Caco-2 (cell line): ENCODE data around the gene KCNJ3. TPM values are rescaled to one million over a fixed set of nuclear protein-coding genes. Genes with fewer than 3 reads are reported as not detected.

Source experiments
- Bru-seq: library from RNA; stranded (reverse); fragments of 400-500 nt; gene quantifications from one replicate; lab custom pipeline; 2021; lab: Mats Ljungman, UMichigan
- BruChase-seq, 2 experiments: library from RNA; stranded (reverse); fragments of 400-500 nt; gene quantifications; one replicate each; lab custom pipeline; 2021; lab: Mats Ljungman, UMichigan
- BruUV-seq: library from RNA; stranded (reverse); fragments of 400-500 nt; replicated peaks from 2 replicates; lab custom pipeline; 2021; lab: Mats Ljungman, UMichigan
- CTCF ChIA-PET: fragments of 300-600 bp; sonication (Branson Sonifier 250); formaldehyde crosslinking; loops from one replicate; lab custom pipeline; 2022; ENCODE audit warnings: antibody characterized with exemption; lab: Charles Lee
- POLR2A ChIA-PET: fragments of 300-600 bp; sonication (Branson Sonifier 250); formaldehyde crosslinking; loops from one replicate; lab custom pipeline; 2022; ENCODE audit warnings: antibody characterized with exemption; lab: Charles Lee
- DNase-seq, 2 experiments: peaks; one replicate each; pipeline versions ENCODE4 v3.0.0 to v3.0.0-alpha.2; 2020 to 2022
- H3K27me3 ChIP-seq: replicated peaks from 2 replicates; pipeline ENCODE4 v1.6.0; 2011; ENCODE audit warnings: low read length; ENCODE audit not compliant: control insufficient read depth, insufficient read depth
- H3K36me3 ChIP-seq: 2 replicates; pipeline ENCODE4 v1.5.1; 2011; ENCODE audit warnings: low read length; ENCODE audit not compliant: control insufficient read depth, insufficient read depth
- H3K4me1 ChIP-seq: fragments of 250-450 bp; sonication (Bioruptor Pico); 2 replicates; pipeline ENCODE4 v1.5.1; 2020; ENCODE audit warnings: mild to moderate bottlenecking
- H3K4me3 ChIP-seq: 2 replicates; pipeline ENCODE4 v1.5.1; 2011; ENCODE audit warnings: low read depth, mild to moderate bottlenecking, control low read depth, low read length
- H3K9me3 ChIP-seq: fragments of 250-450 bp; sonication (Bioruptor Pico); 2 replicates; pipeline ENCODE4 v1.5.1; 2020; ENCODE audit warnings: mild to moderate bottlenecking, moderate library complexity
- H3K27ac Mint-ChIP-seq: one replicate; pipeline ENCODE4 v1.8.0; 2022; ENCODE audit warnings: mixed read lengths; ENCODE audit not compliant: unreplicated experiment
- H3K27me3 Mint-ChIP-seq: one replicate; pipeline ENCODE4 v1.8.0; 2022; ENCODE audit warnings: mixed read lengths; ENCODE audit not compliant: insufficient read depth, unreplicated experiment
- H3K36me3 Mint-ChIP-seq: one replicate; pipeline ENCODE4 v1.8.0; 2022; ENCODE audit warnings: mild to moderate bottlenecking, mixed read lengths; ENCODE audit not compliant: insufficient read depth, unreplicated experiment
- H3K4me1 Mint-ChIP-seq: one replicate; pipeline ENCODE4 v1.8.0; 2022; ENCODE audit warnings: low read depth, mixed read lengths; ENCODE audit not compliant: unreplicated experiment
- H3K4me3 Mint-ChIP-seq: one replicate; pipeline ENCODE4 v1.8.0; 2022; ENCODE audit warnings: mild to moderate bottlenecking, moderate library complexity, mixed read lengths; ENCODE audit not compliant: unreplicated experiment
- H3K9me3 Mint-ChIP-seq: one replicate; pipeline ENCODE4 v1.8.0; 2022; ENCODE audit warnings: mixed read lengths; ENCODE audit not compliant: unreplicated experiment
- intact Hi-C: fragments of 100-400 bp; cut with micrococcal nuclease; formaldehyde crosslinking; loops from one replicate; pipeline ENCODE4 v1.10.0; 2022; ENCODE audit not compliant: unreplicated experiment
- long read RNA-seq: library from polyadenylated mRNA; stranded (forward); transcript quantifications from one replicate; pipeline ENCODE4 v2.0.0, GENCODE V29; 2022
- total RNA-seq: library from RNA; stranded (reverse); gene quantifications from 2 replicates; pipeline ENCODE4 v1.2.3, GENCODE V29; 2022
- TF ChIP-seq, protein P1 (sequence below), 2 experiments: fragments of 200-600 bp in 1 of 2; IDR thresholded peaks; 1 replicate in 1 of 2; 2 replicates in 1 of 2; pipeline versions ENCODE4 v1.5.1 to v1.8.0; 2011 to 2022; ENCODE audit warnings: antibody characterized with exemption in 1 of 2, control low read depth in 1 of 2, inconsistent platforms in 1 of 2, low read depth in 1 of 2, low read length in 1 of 2, mild to moderate bottlenecking in 1 of 2, moderate library complexity in 1 of 2; ENCODE audit not compliant: insufficient read depth in 1 of 2, severe bottlenecking in 1 of 2, unreplicated experiment in 1 of 2

Gene KCNJ3, protein sequence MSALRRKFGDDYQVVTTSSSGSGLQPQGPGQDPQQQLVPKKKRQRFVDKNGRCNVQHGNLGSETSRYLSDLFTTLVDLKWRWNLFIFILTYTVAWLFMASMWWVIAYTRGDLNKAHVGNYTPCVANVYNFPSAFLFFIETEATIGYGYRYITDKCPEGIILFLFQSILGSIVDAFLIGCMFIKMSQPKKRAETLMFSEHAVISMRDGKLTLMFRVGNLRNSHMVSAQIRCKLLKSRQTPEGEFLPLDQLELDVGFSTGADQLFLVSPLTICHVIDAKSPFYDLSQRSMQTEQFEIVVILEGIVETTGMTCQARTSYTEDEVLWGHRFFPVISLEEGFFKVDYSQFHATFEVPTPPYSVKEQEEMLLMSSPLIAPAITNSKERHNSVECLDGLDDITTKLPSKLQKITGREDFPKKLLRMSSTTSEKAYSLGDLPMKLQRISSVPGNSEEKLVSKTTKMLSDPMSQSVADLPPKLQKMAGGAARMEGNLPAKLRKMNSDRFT
- total RNA-seq (not detected in 2 replicates), Bru-seq, nascent RNA (percentile 6 among the genes with signal in this experiment), BruChase-seq, experiment 1, labeled RNA remaining after a 2-hour chase (percentile 4 among the genes with signal in this experiment), BruChase-seq, experiment 2, labeled RNA remaining after a 6-hour chase (percentile 6 among the genes with signal in this experiment)
- long read RNA-seq, result 0 reads

DNA sequence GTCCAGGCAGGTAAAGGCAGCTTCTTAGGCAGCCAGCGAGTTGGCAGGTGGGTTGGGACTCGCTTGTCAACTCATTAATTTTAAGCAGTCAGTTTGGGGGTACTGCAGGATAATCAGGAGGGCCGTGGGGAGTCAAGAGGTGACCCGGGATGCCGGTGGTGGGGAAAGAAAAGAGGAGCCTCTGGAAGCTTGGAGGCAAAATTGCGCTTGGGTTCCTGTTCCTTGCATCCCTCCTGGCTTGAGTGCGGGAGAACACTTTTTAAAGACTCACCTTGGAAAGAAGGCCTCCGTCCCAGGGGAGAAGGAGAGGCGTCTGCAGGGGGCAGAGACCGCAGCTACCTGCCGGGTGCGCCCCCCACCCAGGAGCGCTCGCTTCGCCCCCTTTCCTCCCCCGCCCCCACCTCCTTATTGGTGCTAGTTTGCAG lies at the start of gene KCNJ3:
Gene KCNJ3, plus strand, starts transcription at position 400 of the 425 bp plus-strand sequence. CDS start 81 bp downstream, outside the sequence.
- no peak for DNase-seq
- Histone ChIP-seq H3K9me3 (no peaks in the 10 kb centered on the region), H3K27me3 (no peaks in the 10 kb centered on the region), H3K36me3 (no peaks in the 10 kb centered on the region), H3K4me1 (0 out of 2 replicates have a peak, but pooled peaks cover 6% of the 10 kb centered on the region), H3K4me3 (peak within 1 kb of the TSS; percentile 25)
- TF ChIP-seq, protein P1, sequence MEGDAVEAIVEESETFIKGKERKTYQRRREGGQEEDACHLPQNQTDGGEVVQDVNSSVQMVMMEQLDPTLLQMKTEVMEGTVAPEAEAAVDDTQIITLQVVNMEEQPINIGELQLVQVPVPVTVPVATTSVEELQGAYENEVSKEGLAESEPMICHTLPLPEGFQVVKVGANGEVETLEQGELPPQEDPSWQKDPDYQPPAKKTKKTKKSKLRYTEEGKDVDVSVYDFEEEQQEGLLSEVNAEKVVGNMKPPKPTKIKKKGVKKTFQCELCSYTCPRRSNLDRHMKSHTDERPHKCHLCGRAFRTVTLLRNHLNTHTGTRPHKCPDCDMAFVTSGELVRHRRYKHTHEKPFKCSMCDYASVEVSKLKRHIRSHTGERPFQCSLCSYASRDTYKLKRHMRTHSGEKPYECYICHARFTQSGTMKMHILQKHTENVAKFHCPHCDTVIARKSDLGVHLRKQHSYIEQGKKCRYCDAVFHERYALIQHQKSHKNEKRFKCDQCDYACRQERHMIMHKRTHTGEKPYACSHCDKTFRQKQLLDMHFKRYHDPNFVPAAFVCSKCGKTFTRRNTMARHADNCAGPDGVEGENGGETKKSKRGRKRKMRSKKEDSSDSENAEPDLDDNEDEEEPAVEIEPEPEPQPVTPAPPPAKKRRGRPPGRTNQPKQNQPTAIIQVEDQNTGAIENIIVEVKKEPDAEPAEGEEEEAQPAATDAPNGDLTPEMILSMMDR (IDR thresholded peaks at IDR 0.05; ENCODE audit: insufficient read depth in 1 of 2, low read depth in 1 of 2, low read length in 1 of 2, severe bottlenecking in 1 of 2, unreplicated experiment in 1 of 2), result no peak
- no peaks in the 10 kb centered on the region for H3K36me3 Mint-ChIP-seq
- peaks cover 25% of the 10 kb centered on the region for H3K27me3 Mint-ChIP-seq
- intact Hi-C loops, result no loop called here
- H3K4me1 Mint-ChIP-seq, result no peaks in the 10 kb centered on the region
- ChIA-PET POLR2A (no interaction called here), CTCF (no interaction called here)
- no TSS peak for BruUV-seq
- no peak within 1 kb of the TSS for H3K27ac Mint-ChIP-seq
- peak within 1 kb of the TSS; percentile 68 for H3K4me3 Mint-ChIP-seq
- H3K9me3 Mint-ChIP-seq, result peaks cover 9% of the 10 kb centered on the region

DNA sequence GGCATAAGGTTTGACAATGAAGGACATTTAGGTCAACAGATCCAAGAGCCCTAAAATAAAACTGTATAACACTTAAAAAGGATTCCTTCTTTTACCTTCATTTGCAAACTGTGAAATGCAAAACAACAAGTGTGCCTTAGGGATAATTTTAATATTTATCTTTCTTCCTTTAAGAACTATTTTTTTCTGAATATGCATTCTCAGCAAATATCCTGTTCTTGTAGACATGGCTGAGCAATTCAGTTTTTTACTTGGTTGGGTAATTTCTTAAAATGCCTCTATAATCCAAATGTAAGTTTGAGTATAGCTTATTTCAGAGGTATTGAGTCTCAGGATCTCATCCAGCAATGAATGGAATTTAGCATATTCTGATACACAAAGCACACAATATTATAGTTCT lies 43.0 kb upstream of the KCNJ3 start:
- CTCF ChIA-PET, result no interaction called here

DNA sequence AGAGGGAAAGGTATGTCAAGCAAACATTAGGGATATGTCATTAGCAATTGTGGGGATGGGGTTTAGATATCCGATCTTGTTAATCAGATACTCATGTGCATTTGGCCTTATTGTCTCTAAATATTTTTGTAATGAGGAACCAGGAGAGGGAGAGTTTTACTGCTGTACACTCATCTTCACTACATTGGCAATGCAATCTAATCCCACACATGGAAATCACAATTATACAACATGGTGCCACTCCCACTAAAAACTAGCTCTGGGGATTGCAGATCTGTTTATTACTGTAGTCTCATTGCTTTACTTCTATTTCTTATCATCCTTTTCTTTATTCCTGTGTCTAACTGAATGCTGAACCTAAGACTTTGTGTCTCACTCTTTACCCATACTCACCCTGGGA lies 39.6 kb upstream of the KCNJ3 start:
- BruUV-seq, result no TSS peak
- Mint-ChIP-seq H3K4me3 (no peak overlapping the region), H3K9me3 (no peaks in the 10 kb centered on the region), H3K27ac (no peak overlapping the region), H3K27me3 (no peaks in the 10 kb centered on the region), H3K4me1 (no peaks in the 10 kb centered on the region), H3K36me3 (no peaks in the 10 kb centered on the region)
- no peaks in the 10 kb centered on the region for H3K9me3 ChIP-seq
- no peaks in the 10 kb centered on the region for H3K36me3 ChIP-seq
- intact Hi-C loops, result no loop called here
- H3K4me1 ChIP-seq, result no peaks in the 10 kb centered on the region
- POLR2A ChIA-PET, result no interaction called here
- CTCF ChIA-PET, result no interaction called here
- TF ChIP-seq, protein P1 (IDR thresholded peaks at IDR 0.05; ENCODE audit: insufficient read depth in 1 of 2, low read depth in 1 of 2, low read length in 1 of 2, severe bottlenecking in 1 of 2, unreplicated experiment in 1 of 2), result no peak
- no peak overlapping the region for H3K4me3 ChIP-seq
- no peaks in the 10 kb centered on the region for H3K27me3 ChIP-seq
- no peak for DNase-seq

More for the DNA sequence above, 43.0 kb upstream of the KCNJ3 start:
- Mint-ChIP-seq H3K27ac (no peak overlapping the region), H3K4me3 (no peak overlapping the region), H3K36me3 (no peaks in the 10 kb centered on the region), H3K27me3 (peaks cover 3% of the 10 kb centered on the region), H3K9me3 (no peaks in the 10 kb centered on the region), H3K4me1 (no peaks in the 10 kb centered on the region)
- no peak for DNase-seq
- Histone ChIP-seq H3K36me3 (no peaks in the 10 kb centered on the region), H3K4me1 (no peaks in the 10 kb centered on the region), H3K9me3 (no peaks in the 10 kb centered on the region), H3K27me3 (no peaks in the 10 kb centered on the region), H3K4me3 (no peak overlapping the region)
- POLR2A ChIA-PET, result no interaction called here
- TF ChIP-seq, protein P1 (IDR thresholded peaks at IDR 0.05; ENCODE audit: insufficient read depth in 1 of 2, low read depth in 1 of 2, low read length in 1 of 2, severe bottlenecking in 1 of 2, unreplicated experiment in 1 of 2), result no peak
- no TSS peak for BruUV-seq
- intact Hi-C loops, result no loop called here
